RWPE2 (cell line): ENCODE results near the gene DDX10.

Experiments
- ATAC-seq: fragments of 200-7000 bp; cut with Tn5 transposase; 3 replicates; pipeline ENCODE4 v1.9.1; 2021; ENCODE audit warnings: low read depth
- DNase-seq: peaks from one replicate; pipeline ENCODE4 v3.0.0-alpha.2; 2020; ENCODE audit warnings: low spot score
- H3K27ac ChIP-seq: fragments of 450-650 bp; 2 replicates; pipeline ENCODE4 v1.5.1; 2017; ENCODE audit warnings: mild to moderate bottlenecking; ENCODE audit not compliant: poor library complexity, severe bottlenecking
- H3K27me3 ChIP-seq: fragments of 250-450 bp; sonication (Bioruptor Pico); 2 replicates; pipeline ENCODE4 v1.5.1; 2021; ENCODE audit warnings: mild to moderate bottlenecking, moderate library complexity; ENCODE audit not compliant: insufficient read depth, poor library complexity, severe bottlenecking
- H3K36me3 ChIP-seq: fragments of 250-450 bp; sonication (Bioruptor Pico); 2 replicates; pipeline ENCODE4 v1.5.1; 2020; ENCODE audit warnings: low read depth, mild to moderate bottlenecking, moderate library complexity
- H3K4me1 ChIP-seq: fragments of 250-450 bp; sonication (Bioruptor Pico); 2 replicates; pipeline ENCODE4 v1.5.1; 2021; ENCODE audit warnings: mild to moderate bottlenecking, moderate library complexity; ENCODE audit not compliant: insufficient read depth, poor library complexity, severe bottlenecking
- H3K4me3 ChIP-seq: fragments of 250-450 bp; sonication (Bioruptor Pico); 2 replicates; pipeline ENCODE4 v1.5.1; 2021; ENCODE audit warnings: mild to moderate bottlenecking, moderate library complexity; ENCODE audit not compliant: severe bottlenecking
- H3K9me3 ChIP-seq: fragments of 250-450 bp; sonication (Bioruptor Pico); 2 replicates; pipeline ENCODE4 v1.5.1; 2021; ENCODE audit warnings: mild to moderate bottlenecking, moderate library complexity; ENCODE audit not compliant: severe bottlenecking
- TF ChIP-seq, protein P1 (sequence below): fragments of 450-650 bp; IDR thresholded peaks from one replicate; pipeline ENCODE4 v1.5.1; 2017; ENCODE audit warnings: mild to moderate bottlenecking, moderate library complexity; ENCODE audit not compliant: poor library complexity, severe bottlenecking

The DDX10 gene

DNA sequence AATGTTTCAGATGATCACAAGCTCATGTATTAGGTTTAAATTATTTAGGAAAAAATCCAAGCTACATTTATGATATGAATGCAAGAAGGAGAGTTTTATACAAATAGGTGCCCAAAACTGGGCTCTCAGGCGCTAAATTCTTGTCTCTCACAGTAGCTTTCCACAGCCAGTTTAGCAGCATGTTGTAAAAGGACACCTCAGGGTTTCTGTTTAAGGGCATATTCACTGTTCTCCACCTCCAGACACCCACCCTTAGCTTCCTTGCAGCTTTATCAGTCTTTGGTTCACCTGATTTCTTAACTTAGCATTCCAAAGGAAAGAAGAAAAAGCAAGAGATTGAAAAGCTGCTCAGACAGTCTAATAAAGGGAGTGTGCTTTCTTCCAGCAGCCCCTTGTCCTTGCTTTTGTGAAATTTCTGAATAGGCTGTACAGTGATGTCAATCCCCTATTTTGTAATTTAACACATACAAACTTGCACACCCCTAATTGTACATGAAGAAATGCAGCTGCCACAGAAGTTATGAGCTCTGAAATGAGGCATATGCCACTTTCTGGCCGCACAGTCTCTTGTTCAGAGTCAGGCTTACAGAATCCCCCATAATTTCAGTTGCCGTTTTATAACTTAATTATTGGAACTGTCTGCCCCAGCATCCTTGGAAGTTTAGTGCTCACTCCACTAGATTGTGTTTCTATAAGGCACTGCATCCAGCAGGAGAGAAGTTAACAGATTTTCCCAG, 262.1 kb downstream of the DDX10 start:
- no peaks in the 10 kb centered on the region for H3K27me3 ChIP-seq
- no peaks in the 10 kb centered on the region; the same call in 1 of the 2 replicates for H3K36me3 ChIP-seq
- TF ChIP-seq, protein P1, sequence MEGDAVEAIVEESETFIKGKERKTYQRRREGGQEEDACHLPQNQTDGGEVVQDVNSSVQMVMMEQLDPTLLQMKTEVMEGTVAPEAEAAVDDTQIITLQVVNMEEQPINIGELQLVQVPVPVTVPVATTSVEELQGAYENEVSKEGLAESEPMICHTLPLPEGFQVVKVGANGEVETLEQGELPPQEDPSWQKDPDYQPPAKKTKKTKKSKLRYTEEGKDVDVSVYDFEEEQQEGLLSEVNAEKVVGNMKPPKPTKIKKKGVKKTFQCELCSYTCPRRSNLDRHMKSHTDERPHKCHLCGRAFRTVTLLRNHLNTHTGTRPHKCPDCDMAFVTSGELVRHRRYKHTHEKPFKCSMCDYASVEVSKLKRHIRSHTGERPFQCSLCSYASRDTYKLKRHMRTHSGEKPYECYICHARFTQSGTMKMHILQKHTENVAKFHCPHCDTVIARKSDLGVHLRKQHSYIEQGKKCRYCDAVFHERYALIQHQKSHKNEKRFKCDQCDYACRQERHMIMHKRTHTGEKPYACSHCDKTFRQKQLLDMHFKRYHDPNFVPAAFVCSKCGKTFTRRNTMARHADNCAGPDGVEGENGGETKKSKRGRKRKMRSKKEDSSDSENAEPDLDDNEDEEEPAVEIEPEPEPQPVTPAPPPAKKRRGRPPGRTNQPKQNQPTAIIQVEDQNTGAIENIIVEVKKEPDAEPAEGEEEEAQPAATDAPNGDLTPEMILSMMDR = no peak
- H3K4me1 ChIP-seq = peaks cover 37% of the 10 kb centered on the region
- H3K9me3 ChIP-seq = no peaks in the 10 kb centered on the region
- DNase-seq (no peak), ATAC-seq (no peak)
- no peak overlapping the region for H3K27ac ChIP-seq
- no peak overlapping the region for H3K4me3 ChIP-seq

DNA sequence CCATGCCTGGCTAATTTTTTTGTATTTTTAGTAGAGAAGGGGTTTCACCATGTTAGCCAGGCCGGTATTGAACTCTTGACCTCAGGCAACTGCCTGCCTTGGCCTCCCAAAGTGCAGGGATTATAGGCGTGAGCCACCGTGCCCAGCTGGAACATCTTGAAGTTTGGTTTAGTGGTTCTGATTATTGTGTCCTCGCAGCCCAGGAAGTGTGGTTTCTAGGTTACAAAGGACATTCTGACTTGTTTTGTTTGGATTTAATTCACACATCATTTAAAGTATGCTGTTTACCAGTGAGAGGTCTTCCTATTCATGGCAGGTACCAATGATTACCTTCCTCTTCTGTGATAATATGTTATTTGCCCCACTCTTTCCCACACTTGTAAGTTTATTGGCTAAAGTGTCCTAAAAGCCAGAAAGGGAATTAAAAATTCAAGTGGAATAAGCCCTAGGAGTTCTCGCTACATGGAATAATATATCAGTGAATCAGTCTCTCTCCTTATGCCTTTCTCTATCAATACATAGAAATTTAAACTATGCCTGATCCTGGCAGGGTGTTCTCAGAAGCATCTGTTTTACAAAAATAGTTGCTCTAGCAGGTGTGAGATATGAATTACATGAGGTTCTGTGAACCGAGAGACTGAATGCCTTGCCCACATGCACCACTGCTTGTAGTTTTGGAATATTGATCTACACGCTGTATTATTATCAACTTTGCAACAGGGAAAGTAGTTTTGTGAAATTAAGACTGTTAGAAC, 263.1 kb downstream of the DDX10 start:
- no peak for DNase-seq
- H3K36me3 ChIP-seq = no peaks in the 10 kb centered on the region; the same call in 1 of the 2 replicates
- ATAC-seq = no peak
- H3K4me1 ChIP-seq = peaks cover 44% of the 10 kb centered on the region
- H3K9me3 ChIP-seq = no peaks in the 10 kb centered on the region
- no peak overlapping the region for H3K4me3 ChIP-seq
- TF ChIP-seq, protein P1 = no peak
- peak overlapping the region; percentile 73 for H3K27ac ChIP-seq
- no peaks in the 10 kb centered on the region for H3K27me3 ChIP-seq

DNA sequence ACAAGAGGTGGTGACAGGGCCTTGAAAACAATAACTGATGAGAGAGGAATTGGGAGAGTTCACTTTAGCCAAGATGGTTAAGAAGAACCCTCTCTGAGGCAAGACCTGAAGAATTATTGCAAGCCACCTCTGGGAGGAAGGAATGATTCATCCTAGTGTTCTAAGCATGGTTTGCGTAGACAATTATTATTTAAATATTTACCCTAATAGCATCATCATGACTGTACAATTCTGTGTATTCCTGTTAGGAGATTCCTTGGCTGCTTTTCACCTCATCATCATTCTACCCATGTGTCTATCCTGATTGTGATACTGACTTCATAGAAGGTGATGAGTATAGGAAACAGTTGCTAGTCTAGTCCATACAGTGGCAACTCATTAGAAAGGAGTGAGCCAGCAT, 264.4 kb downstream of the DDX10 start:
- DNase-seq (no peak), ATAC-seq (peak; percentile 96)
- H3K9me3 ChIP-seq = no peaks in the 10 kb centered on the region
- H3K27me3 ChIP-seq = no peaks in the 10 kb centered on the region
- no peaks in the 10 kb centered on the region; the same call in 1 of the 2 replicates for H3K36me3 ChIP-seq
- H3K4me3 ChIP-seq = no peak overlapping the region
- peak overlapping the region; percentile 73 for H3K27ac ChIP-seq
- TF ChIP-seq, protein P1 = no peak
- peaks cover 44% of the 10 kb centered on the region for H3K4me1 ChIP-seq

DNA sequence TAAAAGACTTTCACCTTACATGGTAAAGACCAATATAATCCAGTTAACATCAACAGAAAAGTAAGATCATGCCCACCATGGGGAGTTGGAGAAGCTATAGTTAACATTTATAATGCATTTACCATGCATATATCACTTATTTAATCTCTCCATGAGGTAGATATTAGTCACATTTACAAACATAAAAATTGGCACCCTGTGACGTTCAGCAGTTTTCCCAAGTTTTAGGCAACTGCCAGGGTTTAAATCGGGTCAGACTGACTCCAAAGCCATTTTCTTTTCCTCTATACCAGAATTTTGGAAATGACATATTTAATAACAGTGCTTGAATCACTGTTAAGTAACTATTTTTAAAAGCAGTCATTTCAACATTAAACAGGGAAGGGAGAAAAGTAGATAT, 266.3 kb downstream of the DDX10 start:
- ATAC-seq = 0 out of 3 replicates have a peak, but pooled peaks have one; percentile 8

More for the DNA sequence above, 266.3 kb downstream of the DDX10 start:
- H3K4me3 ChIP-seq = no peak overlapping the region
- H3K27ac ChIP-seq = peak overlapping the region; percentile 73
- H3K9me3 ChIP-seq = no peaks in the 10 kb centered on the region
- H3K4me1 ChIP-seq = peaks cover 44% of the 10 kb centered on the region
- H3K36me3 ChIP-seq = no peaks in the 10 kb centered on the region; the same call in 1 of the 2 replicates
- DNase-seq = no peak
- TF ChIP-seq, protein P1 = no peak
- H3K27me3 ChIP-seq = no peaks in the 10 kb centered on the region
